ENCODE measurements around the gene TTL.

- TF ChIP-seq CTCF (IDR thresholded peaks at IDR 0.05) (no peak), POLR2AphosphoS5 (IDR thresholded peaks at IDR 0.05) (no peak), POLR2A (IDR thresholded peaks at IDR 0.05) (no peak)
Observed at GRCh38 chr2:112493048-112493447, 11.1 kb downstream of the TTL start.

Measured in upper lobe of left lung (tissue), 4 donors.